ENCODE results near the gene SFRP5.

The SFRP5 gene

DNA sequence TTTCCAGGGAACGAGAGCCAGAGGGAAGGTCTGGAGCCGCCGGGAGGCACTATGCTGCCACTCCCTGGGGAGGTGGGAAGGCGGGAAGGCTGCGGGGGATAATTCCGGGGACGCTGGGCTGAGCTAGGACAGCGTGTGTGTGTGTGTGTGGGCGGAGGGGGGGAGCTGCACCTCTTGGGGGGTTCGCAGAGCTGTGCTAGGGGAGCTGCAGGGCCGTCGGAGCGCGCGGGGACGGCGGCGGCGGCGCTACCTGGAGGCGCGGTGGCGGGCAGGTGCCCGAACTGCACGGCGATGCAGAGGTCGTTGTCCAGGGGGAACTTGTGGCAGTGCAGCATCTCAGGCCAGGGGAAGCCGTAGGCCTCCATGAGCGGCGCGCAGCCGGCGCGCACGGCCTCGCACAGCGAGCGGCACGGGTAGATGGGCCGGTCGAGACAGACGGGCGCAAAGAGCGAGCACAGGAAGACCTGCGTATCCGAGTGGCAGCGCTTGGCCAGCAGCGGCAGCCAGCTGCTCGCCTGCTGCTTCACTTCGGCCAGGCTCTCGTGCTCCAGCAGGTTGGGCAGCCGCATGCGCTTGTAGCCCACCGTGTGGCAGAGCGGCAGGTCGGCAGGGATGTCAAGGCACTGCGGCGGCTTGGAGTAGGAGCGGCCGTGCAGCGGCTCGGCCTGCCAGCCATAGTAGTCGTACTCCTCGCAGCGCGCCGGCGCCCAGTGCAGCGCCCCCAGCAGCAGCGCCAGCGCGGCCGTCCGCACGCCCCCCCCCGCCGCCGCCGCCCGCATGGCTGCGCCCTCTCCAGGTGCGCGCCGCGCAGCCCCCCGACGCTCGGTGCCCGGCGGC lies 526 bp downstream of the SFRP5 start:
- no peak for TF ChIP-seq CTCF (conservative IDR thresholded peaks at IDR 0.05; ENCODE audit: low read length)
- no peak overlapping the region for H3K4me3 ChIP-seq (ENCODE audit: low read length)
- peak; percentile 11 for DNase-seq (ENCODE audit: low read depth)

GRCh38 chr10:97770255-97770654 lies 1.5 kb downstream of the SFRP5 start:
- DNase-seq (ENCODE audit: low read depth) = no peak
- no peak for TF ChIP-seq CTCF (conservative IDR thresholded peaks at IDR 0.05; ENCODE audit: low read length)
- no peak overlapping the region for H3K4me3 ChIP-seq (ENCODE audit: low read length)

DNA sequence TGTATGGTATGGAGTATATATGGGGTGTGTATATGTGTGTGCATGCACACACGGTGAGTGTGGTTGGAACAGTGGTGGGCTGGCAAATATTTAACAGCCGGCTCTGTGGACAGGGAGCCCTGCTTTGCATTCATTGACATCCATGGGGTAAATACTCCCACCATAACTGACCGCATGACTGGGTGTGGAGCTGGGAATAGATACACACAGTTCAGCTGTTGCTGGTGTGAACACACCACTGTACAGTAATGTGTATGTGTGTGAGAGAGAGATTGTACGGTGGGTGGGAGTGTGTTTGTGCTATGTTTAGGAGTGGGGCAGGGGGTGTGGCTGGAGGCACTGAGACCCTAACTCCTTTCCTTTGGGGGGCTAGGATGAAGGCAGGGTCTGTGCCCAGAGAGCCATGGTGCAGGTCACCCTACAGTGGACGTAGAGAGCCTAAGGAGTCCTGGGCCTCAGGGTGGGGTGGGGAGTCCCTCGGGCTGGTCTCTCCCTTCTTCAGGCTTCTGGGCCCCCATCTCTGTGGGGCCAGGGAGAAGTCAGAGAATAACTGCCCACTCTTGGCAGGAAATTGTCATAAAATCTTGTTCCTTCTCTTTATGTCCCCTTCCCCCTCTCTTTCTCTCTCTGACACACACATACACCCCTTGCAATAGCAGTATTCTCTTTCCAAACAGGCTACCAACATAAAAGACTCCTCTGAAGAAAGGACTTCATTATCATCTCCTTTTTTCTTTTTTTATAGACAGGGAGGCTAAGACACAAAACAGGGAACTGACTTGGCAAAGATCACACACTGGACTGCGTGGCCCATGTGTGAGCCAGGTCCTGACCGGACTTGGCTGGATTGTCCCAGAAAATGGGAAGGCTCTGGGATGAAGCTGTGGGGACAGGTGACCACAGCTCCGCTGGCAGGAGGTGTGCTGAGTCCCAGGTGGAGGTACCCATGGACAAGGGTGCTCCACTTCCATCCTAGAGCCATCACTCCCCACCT lies 3.2 kb downstream of the SFRP5 start:
- no peak for DNase-seq (ENCODE audit: low read depth)
- no peak overlapping the region for H3K4me3 ChIP-seq (ENCODE audit: low read length)
- TF ChIP-seq CTCF (conservative IDR thresholded peaks at IDR 0.05; ENCODE audit: low read length) = no peak

GRCh38 chr10:97766996-97767924 lies 4.5 kb downstream of the SFRP5 start:
- no peak overlapping the region for H3K4me3 ChIP-seq (ENCODE audit: low read length)
- DNase-seq (ENCODE audit: low read depth) = no peak
- no peak for TF ChIP-seq CTCF (conservative IDR thresholded peaks at IDR 0.05; ENCODE audit: low read length)

GRCh38 chr10:97766106-97766810 lies 5.5 kb downstream of the SFRP5 start:
- DNase-seq (ENCODE audit: low read depth) = no peak
- no peak overlapping the region for H3K4me3 ChIP-seq (ENCODE audit: low read length)
- no peak for TF ChIP-seq CTCF (conservative IDR thresholded peaks at IDR 0.05; ENCODE audit: low read length)

GRCh38 chr10:97765201-97765600 lies 6.6 kb downstream of the SFRP5 start:
- no peak for DNase-seq (ENCODE audit: low read depth)
- no peak overlapping the region for H3K4me3 ChIP-seq (ENCODE audit: low read length)
- no peak for TF ChIP-seq CTCF (conservative IDR thresholded peaks at IDR 0.05; ENCODE audit: low read length)

Measured in AG10803 (cell line).